GM12878 (cell line): ENCODE measurements around the gene COL7A1. TPM values are rescaled to one million over a fixed set of nuclear protein-coding genes. Genes with fewer than 3 reads are reported as not detected.

Experiments used
- microRNA counts: library from miRNA; unstranded; fragments of <30 nt; microRNA quantifications from one replicate; lab custom pipeline; 2016
- microRNA-seq: library from miRNA; unstranded; fragments of <30 nt; microRNA quantifications from one replicate; pipeline ENCODE4, GENCODE V29; 2018
- polyA plus RNA-seq, 11 experiments: library from polyadenylated mRNA; depleted of rRNA in 4 of 11; unstranded in 6 of 11; stranded (reverse) in 5 of 11; fragments of >200 nt; fragmentation: Nextera tagmentation in 4 of 11; fragmentation: Illumina TruSeq in 1 of 11; extraction: Ambion mirVana in 4 of 11; extraction: Trizol in 1 of 11; gene quantifications; 1 replicate in 1 of 11; 2 replicates in 10 of 11; pipeline versions ENCODE4 v1.2.1 to v1.2.3, GENCODE V29; 2011 to 2016; ENCODE audit warnings: inconsistent platforms in 2 of 11, missing spikeins in 2 of 11, low read depth in 1 of 11
- small RNA-seq: library from RNA; depleted of rRNA; stranded (forward); fragments of <200 nt; gene quantifications from one replicate; pipeline ENCODE3, GENCODE V24; 2014
- total RNA-seq, 4 experiments: library from RNA; depleted of rRNA in 3 of 4; stranded (reverse); fragments of >200 nt in 3 of 4; fragmentation: Illumina TruSeq in 1 of 4; extraction: Trizol in 1 of 4; gene quantifications; 2 replicates each; pipeline versions ENCODE4 v1.2.1 to v1.2.3, GENCODE V29; 2013 to 2021

COL7A1 gene
- total and polyA plus RNA-seq, 10 of the 15 experiments (the other 5 are each of a cell fraction or from before 2014, with no cell fraction given) = 0.01 to 1.9 (median 0.29) TPM; not detected in 1

MicroRNAs encoded within 50 kb of the gene (microRNA counts, 767-probe panel; counts per million panel counts)
- 55.3 counts per million for microRNA hsa-miR-711 (lab: Ali Mortazavi, UCI)

Small RNAs within 50 kb of the gene (microRNA-seq; reads per million reads assigned to microRNA genes)
- gene MIR4793 (not detected), gene MIR6823 (not detected), gene MIR711 (not detected)

Small RNAs within 50 kb of the gene (small RNA-seq; reads per million reads assigned to genes)
- gene MIR6823 = not detected

Other genes starting within 250 kb of the COL7A1 start
Only the 7 nearest of the 14 such genes appear.
- gene PFKFB4, start 38.5 kb downstream of the COL7A1 start, total RNA-seq (2014; rRNA removed) = 8.6 and 10.1 TPM in 2 replicates
- gene PFKFB4, start 38.5 kb downstream of the COL7A1 start, total RNA-seq (2014; rRNA removed; fragmentation: Illumina TruSeq; extraction: Trizol) = 5.6 and 6.9 TPM in 2 replicates
- gene PFKFB4, start 38.5 kb downstream of the COL7A1 start, total RNA-seq (2021) = 8.0 and 9.8 TPM in 2 replicates
- 69.6 and 89.1 TPM in 2 replicates for gene PFKFB4, start 38.5 kb downstream of the COL7A1 start, polyA plus RNA-seq (2011; rRNA removed)
- gene PFKFB4, start 38.5 kb downstream of the COL7A1 start, polyA plus RNA-seq (2014; fragmentation: Illumina TruSeq; extraction: Trizol) = 4.9 and 9.3 TPM in 2 replicates
- gene PFKFB4, start 38.5 kb downstream of the COL7A1 start, polyA plus RNA-seq (2014; fragmentation: Nextera tagmentation; extraction: Ambion mirVana) = under 1 TPM; 0.37 to 0.53 TPM
- gene PFKFB4, start 38.5 kb downstream of the COL7A1 start, polyA plus RNA-seq (2014; rRNA removed) = 5.3 and 6.3 TPM in 2 replicates
- gene PFKFB4, start 38.5 kb downstream of the COL7A1 start, polyA plus RNA-seq (2016; fragmentation: Nextera tagmentation; extraction: Ambion mirVana) = 1 to 10 TPM; 1.2 to 2.3 TPM
- gene UCN2, start 31.5 kb downstream of the COL7A1 start, total RNA-seq (2014; rRNA removed) = not detected in 2 replicates
- gene UCN2, start 31.5 kb downstream of the COL7A1 start, total RNA-seq (2014; rRNA removed; fragmentation: Illumina TruSeq; extraction: Trizol) = not detected in 2 replicates
- not detected in 2 replicates for gene UCN2, start 31.5 kb downstream of the COL7A1 start, total RNA-seq (2021)
- gene UCN2, start 31.5 kb downstream of the COL7A1 start, polyA plus RNA-seq (2011; rRNA removed) = not detected in 2 replicates
- not detected in 2 replicates for gene UCN2, start 31.5 kb downstream of the COL7A1 start, polyA plus RNA-seq (2014; fragmentation: Illumina TruSeq; extraction: Trizol)
- gene UCN2, start 31.5 kb downstream of the COL7A1 start, polyA plus RNA-seq (2014; fragmentation: Nextera tagmentation; extraction: Ambion mirVana) = not detected
- 0.05 TPM in 1 of 2 replicates, not detected in the other for gene UCN2, start 31.5 kb downstream of the COL7A1 start, polyA plus RNA-seq (2014; rRNA removed)
- gene UCN2, start 31.5 kb downstream of the COL7A1 start, polyA plus RNA-seq (2016; fragmentation: Nextera tagmentation; extraction: Ambion mirVana) = not detected
- 220 and 233 TPM in 2 replicates for gene UQCRC1, start 14.3 kb upstream of the COL7A1 start, total RNA-seq (2014; rRNA removed)
- gene UQCRC1, start 14.3 kb upstream of the COL7A1 start, total RNA-seq (2014; rRNA removed; fragmentation: Illumina TruSeq; extraction: Trizol) = 210 and 214 TPM in 2 replicates
- gene UQCRC1, start 14.3 kb upstream of the COL7A1 start, total RNA-seq (2021) = 254 and 259 TPM in 2 replicates
- gene UQCRC1, start 14.3 kb upstream of the COL7A1 start, polyA plus RNA-seq (2011; rRNA removed) = 274 and 426 TPM in 2 replicates
- gene UQCRC1, start 14.3 kb upstream of the COL7A1 start, polyA plus RNA-seq (2014; fragmentation: Illumina TruSeq; extraction: Trizol) = 161 and 223 TPM in 2 replicates
- 100 to 1,000 TPM; 116 to 188 TPM for gene UQCRC1, start 14.3 kb upstream of the COL7A1 start, polyA plus RNA-seq (2014; fragmentation: Nextera tagmentation; extraction: Ambion mirVana)
- 197 and 221 TPM in 2 replicates for gene UQCRC1, start 14.3 kb upstream of the COL7A1 start, polyA plus RNA-seq (2014; rRNA removed)
- gene UQCRC1, start 14.3 kb upstream of the COL7A1 start, polyA plus RNA-seq (2016; fragmentation: Nextera tagmentation; extraction: Ambion mirVana) = 100 to 1,000 TPM; 374 to 394 TPM
- not detected in 2 replicates for gene TMEM89, start 26.4 kb upstream of the COL7A1 start, total RNA-seq (2014; rRNA removed)
- not detected in 2 replicates for gene TMEM89, start 26.4 kb upstream of the COL7A1 start, total RNA-seq (2014; rRNA removed; fragmentation: Illumina TruSeq; extraction: Trizol)
- gene TMEM89, start 26.4 kb upstream of the COL7A1 start, total RNA-seq (2021) = not detected in 2 replicates
- gene TMEM89, start 26.4 kb upstream of the COL7A1 start, polyA plus RNA-seq (2011; rRNA removed) = not detected in 2 replicates
- not detected in 2 replicates for gene TMEM89, start 26.4 kb upstream of the COL7A1 start, polyA plus RNA-seq (2014; fragmentation: Illumina TruSeq; extraction: Trizol)
- gene TMEM89, start 26.4 kb upstream of the COL7A1 start, polyA plus RNA-seq (2014; fragmentation: Nextera tagmentation; extraction: Ambion mirVana) = not detected
- not detected in 2 replicates for gene TMEM89, start 26.4 kb upstream of the COL7A1 start, polyA plus RNA-seq (2014; rRNA removed)
- gene TMEM89, start 26.4 kb upstream of the COL7A1 start, polyA plus RNA-seq (2016; fragmentation: Nextera tagmentation; extraction: Ambion mirVana) = not detected
- 17.1 and 17.8 TPM in 2 replicates for gene SLC26A6, start 40.1 kb upstream of the COL7A1 start, total RNA-seq (2014; rRNA removed)
- gene SLC26A6, start 40.1 kb upstream of the COL7A1 start, total RNA-seq (2014; rRNA removed; fragmentation: Illumina TruSeq; extraction: Trizol) = 7.2 and 7.8 TPM in 2 replicates
- gene SLC26A6, start 40.1 kb upstream of the COL7A1 start, total RNA-seq (2021) = 18.8 and 24.9 TPM in 2 replicates
- 10.5 and 16.5 TPM in 2 replicates for gene SLC26A6, start 40.1 kb upstream of the COL7A1 start, polyA plus RNA-seq (2011; rRNA removed)
- 8.9 and 11.9 TPM in 2 replicates for gene SLC26A6, start 40.1 kb upstream of the COL7A1 start, polyA plus RNA-seq (2014; fragmentation: Illumina TruSeq; extraction: Trizol)
- 1 to 10 TPM; 2.1 to 2.9 TPM for gene SLC26A6, start 40.1 kb upstream of the COL7A1 start, polyA plus RNA-seq (2014; fragmentation: Nextera tagmentation; extraction: Ambion mirVana)
- gene SLC26A6, start 40.1 kb upstream of the COL7A1 start, polyA plus RNA-seq (2014; rRNA removed) = 20.6 and 22.5 TPM in 2 replicates
- 10 to 100 TPM; 11.2 to 14.7 TPM for gene SLC26A6, start 40.1 kb upstream of the COL7A1 start, polyA plus RNA-seq (2016; fragmentation: Nextera tagmentation; extraction: Ambion mirVana)
- 0.82 and 0.96 TPM in 2 replicates for gene CELSR3, start 67.6 kb upstream of the COL7A1 start, total RNA-seq (2014; rRNA removed)
- gene CELSR3, start 67.6 kb upstream of the COL7A1 start, total RNA-seq (2014; rRNA removed; fragmentation: Illumina TruSeq; extraction: Trizol) = 0.37 and 0.58 TPM in 2 replicates
- 1.6 TPM in 2 replicates for gene CELSR3, start 67.6 kb upstream of the COL7A1 start, total RNA-seq (2021)
- gene CELSR3, start 67.6 kb upstream of the COL7A1 start, polyA plus RNA-seq (2011; rRNA removed) = 0.65 and 1.1 TPM in 2 replicates
- 0.48 and 0.56 TPM in 2 replicates for gene CELSR3, start 67.6 kb upstream of the COL7A1 start, polyA plus RNA-seq (2014; fragmentation: Illumina TruSeq; extraction: Trizol)
- under 1 TPM; 0.08 to 0.18 TPM for gene CELSR3, start 67.6 kb upstream of the COL7A1 start, polyA plus RNA-seq (2014; fragmentation: Nextera tagmentation; extraction: Ambion mirVana)
- gene CELSR3, start 67.6 kb upstream of the COL7A1 start, polyA plus RNA-seq (2014; rRNA removed) = 1.2 and 1.6 TPM in 2 replicates
- under 1 TPM; 0.34 to 0.35 TPM for gene CELSR3, start 67.6 kb upstream of the COL7A1 start, polyA plus RNA-seq (2016; fragmentation: Nextera tagmentation; extraction: Ambion mirVana)
- gene NCKIPSD, start 90.6 kb upstream of the COL7A1 start, total RNA-seq (2014; rRNA removed) = 16.3 and 20.8 TPM in 2 replicates
- gene NCKIPSD, start 90.6 kb upstream of the COL7A1 start, total RNA-seq (2014; rRNA removed; fragmentation: Illumina TruSeq; extraction: Trizol) = 7.5 and 7.7 TPM in 2 replicates
- gene NCKIPSD, start 90.6 kb upstream of the COL7A1 start, total RNA-seq (2021) = 18.9 and 20.1 TPM in 2 replicates
- gene NCKIPSD, start 90.6 kb upstream of the COL7A1 start, polyA plus RNA-seq (2011; rRNA removed) = 16.2 and 31.6 TPM in 2 replicates
- gene NCKIPSD, start 90.6 kb upstream of the COL7A1 start, polyA plus RNA-seq (2014; fragmentation: Illumina TruSeq; extraction: Trizol) = 5.3 and 11.7 TPM in 2 replicates
- 1 to 10 TPM in 1 of 2 experiments, under 1 TPM in 1; 0.93 to 2.9 TPM for gene NCKIPSD, start 90.6 kb upstream of the COL7A1 start, polyA plus RNA-seq (2014; fragmentation: Nextera tagmentation; extraction: Ambion mirVana)
- gene NCKIPSD, start 90.6 kb upstream of the COL7A1 start, polyA plus RNA-seq (2014; rRNA removed) = 16.8 and 17.7 TPM in 2 replicates
- 10 to 100 TPM; 14.9 to 15.5 TPM for gene NCKIPSD, start 90.6 kb upstream of the COL7A1 start, polyA plus RNA-seq (2016; fragmentation: Nextera tagmentation; extraction: Ambion mirVana)